ENCODE data around the gene ZDHHC17. TPM values are rescaled to one million over a fixed set of nuclear protein-coding genes. Genes with fewer than 3 reads are reported as not detected.

Gene ZDHHC17
- total RNA-seq, 1 donor, result 46.0 TPM

Other genes starting within 250 kb of the ZDHHC17 start
- 21.5 TPM for gene OSBPL8, start 204.3 kb upstream of the ZDHHC17 start, total RNA-seq
- 0.54 TPM for gene CSRP2, start 114.9 kb downstream of the ZDHHC17 start, total RNA-seq

Data from hematopoietic multipotent progenitor cell (in vitro differentiated cells).